H1 (cell line): ENCODE measurements around the gene BCAR3. TPM values are rescaled to one million over a fixed set of nuclear protein-coding genes. Genes with fewer than 3 reads are reported as not detected.

ENCODE experiments used
- ATF3 ChIP-seq: IDR thresholded peaks from 2 replicates; pipeline ENCODE4 v1.6.1; 2011; ENCODE audit warnings: low read depth, mild to moderate bottlenecking, low read length; ENCODE audit not compliant: insufficient read depth
- CEBPB ChIP-seq: IDR thresholded peaks from 2 replicates; pipeline ENCODE4 v1.6.1; 2012; ENCODE audit warnings: low read depth, low read length
- EP300 ChIP-seq, 2 experiments: IDR thresholded peaks; 1 replicate in 1 of 2; 2 replicates in 1 of 2; pipeline ENCODE4 v1.6.1; 2011 to 2012; ENCODE audit warnings: low read depth in 2 of 2, low read length in 2 of 2, mild to moderate bottlenecking in 2 of 2, borderline replicate concordance in 1 of 2, inconsistent platforms in 1 of 2, moderate library complexity in 1 of 2
- SRF ChIP-seq: IDR thresholded peaks from 2 replicates; pipeline ENCODE4 v1.6.1; 2011; ENCODE audit warnings: mild to moderate bottlenecking, low read depth, low read length, moderate library complexity
- polyA plus RNA-seq, 7 experiments: library from polyadenylated mRNA; depleted of rRNA in 3 of 7; stranded (reverse) in 5 of 7; unstranded in 2 of 7; fragments of >200 nt in 5 of 7; fragments of 200-250 nt in 2 of 7; gene quantifications; 1 replicate in 5 of 7; 2 replicates in 1 of 7; 4 replicates in 1 of 7; pipeline versions ENCODE4 v1.2.1 to v1.2.3, GENCODE V29; 2011 to 2013; ENCODE audit warnings: missing spikeins in 2 of 7, mixed read lengths in 2 of 7
- total RNA-seq: library from RNA; stranded (reverse); fragmentation: NEBNext Ultra II Directional; extraction: Animal tissue kit (Norgen Biotek cat#: 25700); gene quantifications from 2 replicates; pipeline ENCODE4 v1.2.1, GENCODE V29; 2021
- TF ChIP-seq, protein P1 (sequence below): fragments of 300-600 bp; sonication (generic); IDR thresholded peaks from 2 replicates; pipeline ENCODE4 v1.7.1; 2012; ENCODE audit warnings: low read length, moderate library complexity, mild to moderate bottlenecking, inconsistent platforms; ENCODE audit not compliant: insufficient replicate concordance

The BCAR3 gene
- total and polyA plus RNA-seq, 2 of the 8 experiments (the other 6 are each of a cell fraction or from before 2014, with no cell fraction given), result 5.6 to 9.2 TPM

DNA sequence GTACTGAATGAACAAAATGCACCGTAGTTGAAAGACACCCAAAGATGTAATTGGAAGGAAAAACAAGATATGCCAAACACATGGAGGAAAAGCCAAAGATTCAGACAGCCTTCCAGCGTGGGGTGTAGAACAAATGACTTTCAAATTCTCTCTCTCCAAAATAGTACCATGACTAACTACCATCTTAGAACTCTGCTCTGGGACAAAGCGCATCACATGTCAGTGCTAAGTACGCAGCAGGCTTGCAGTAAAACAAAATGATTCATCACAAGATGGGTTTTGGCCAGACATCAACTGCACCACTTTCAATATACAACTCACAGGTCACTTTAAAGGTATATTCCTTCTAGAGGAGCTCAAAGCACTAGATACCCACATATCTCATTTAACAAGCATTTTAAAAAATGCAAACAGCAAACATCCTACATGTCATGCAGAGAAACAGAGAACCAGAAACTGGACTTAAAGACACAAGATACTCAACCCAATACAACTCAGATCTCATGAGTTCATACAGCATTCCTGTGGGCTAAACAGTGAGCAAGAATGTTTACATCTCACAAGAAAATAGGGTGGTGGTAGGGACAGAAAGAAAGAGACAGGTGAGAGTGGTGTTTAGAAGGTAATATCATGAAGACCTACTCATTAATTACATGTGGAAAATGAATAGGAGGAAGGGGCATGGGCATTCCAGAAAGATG is 75.7 kb downstream of the BCAR3 start (continued):
- no peak for TF ChIP-seq ATF3
- TF ChIP-seq, protein P1, sequence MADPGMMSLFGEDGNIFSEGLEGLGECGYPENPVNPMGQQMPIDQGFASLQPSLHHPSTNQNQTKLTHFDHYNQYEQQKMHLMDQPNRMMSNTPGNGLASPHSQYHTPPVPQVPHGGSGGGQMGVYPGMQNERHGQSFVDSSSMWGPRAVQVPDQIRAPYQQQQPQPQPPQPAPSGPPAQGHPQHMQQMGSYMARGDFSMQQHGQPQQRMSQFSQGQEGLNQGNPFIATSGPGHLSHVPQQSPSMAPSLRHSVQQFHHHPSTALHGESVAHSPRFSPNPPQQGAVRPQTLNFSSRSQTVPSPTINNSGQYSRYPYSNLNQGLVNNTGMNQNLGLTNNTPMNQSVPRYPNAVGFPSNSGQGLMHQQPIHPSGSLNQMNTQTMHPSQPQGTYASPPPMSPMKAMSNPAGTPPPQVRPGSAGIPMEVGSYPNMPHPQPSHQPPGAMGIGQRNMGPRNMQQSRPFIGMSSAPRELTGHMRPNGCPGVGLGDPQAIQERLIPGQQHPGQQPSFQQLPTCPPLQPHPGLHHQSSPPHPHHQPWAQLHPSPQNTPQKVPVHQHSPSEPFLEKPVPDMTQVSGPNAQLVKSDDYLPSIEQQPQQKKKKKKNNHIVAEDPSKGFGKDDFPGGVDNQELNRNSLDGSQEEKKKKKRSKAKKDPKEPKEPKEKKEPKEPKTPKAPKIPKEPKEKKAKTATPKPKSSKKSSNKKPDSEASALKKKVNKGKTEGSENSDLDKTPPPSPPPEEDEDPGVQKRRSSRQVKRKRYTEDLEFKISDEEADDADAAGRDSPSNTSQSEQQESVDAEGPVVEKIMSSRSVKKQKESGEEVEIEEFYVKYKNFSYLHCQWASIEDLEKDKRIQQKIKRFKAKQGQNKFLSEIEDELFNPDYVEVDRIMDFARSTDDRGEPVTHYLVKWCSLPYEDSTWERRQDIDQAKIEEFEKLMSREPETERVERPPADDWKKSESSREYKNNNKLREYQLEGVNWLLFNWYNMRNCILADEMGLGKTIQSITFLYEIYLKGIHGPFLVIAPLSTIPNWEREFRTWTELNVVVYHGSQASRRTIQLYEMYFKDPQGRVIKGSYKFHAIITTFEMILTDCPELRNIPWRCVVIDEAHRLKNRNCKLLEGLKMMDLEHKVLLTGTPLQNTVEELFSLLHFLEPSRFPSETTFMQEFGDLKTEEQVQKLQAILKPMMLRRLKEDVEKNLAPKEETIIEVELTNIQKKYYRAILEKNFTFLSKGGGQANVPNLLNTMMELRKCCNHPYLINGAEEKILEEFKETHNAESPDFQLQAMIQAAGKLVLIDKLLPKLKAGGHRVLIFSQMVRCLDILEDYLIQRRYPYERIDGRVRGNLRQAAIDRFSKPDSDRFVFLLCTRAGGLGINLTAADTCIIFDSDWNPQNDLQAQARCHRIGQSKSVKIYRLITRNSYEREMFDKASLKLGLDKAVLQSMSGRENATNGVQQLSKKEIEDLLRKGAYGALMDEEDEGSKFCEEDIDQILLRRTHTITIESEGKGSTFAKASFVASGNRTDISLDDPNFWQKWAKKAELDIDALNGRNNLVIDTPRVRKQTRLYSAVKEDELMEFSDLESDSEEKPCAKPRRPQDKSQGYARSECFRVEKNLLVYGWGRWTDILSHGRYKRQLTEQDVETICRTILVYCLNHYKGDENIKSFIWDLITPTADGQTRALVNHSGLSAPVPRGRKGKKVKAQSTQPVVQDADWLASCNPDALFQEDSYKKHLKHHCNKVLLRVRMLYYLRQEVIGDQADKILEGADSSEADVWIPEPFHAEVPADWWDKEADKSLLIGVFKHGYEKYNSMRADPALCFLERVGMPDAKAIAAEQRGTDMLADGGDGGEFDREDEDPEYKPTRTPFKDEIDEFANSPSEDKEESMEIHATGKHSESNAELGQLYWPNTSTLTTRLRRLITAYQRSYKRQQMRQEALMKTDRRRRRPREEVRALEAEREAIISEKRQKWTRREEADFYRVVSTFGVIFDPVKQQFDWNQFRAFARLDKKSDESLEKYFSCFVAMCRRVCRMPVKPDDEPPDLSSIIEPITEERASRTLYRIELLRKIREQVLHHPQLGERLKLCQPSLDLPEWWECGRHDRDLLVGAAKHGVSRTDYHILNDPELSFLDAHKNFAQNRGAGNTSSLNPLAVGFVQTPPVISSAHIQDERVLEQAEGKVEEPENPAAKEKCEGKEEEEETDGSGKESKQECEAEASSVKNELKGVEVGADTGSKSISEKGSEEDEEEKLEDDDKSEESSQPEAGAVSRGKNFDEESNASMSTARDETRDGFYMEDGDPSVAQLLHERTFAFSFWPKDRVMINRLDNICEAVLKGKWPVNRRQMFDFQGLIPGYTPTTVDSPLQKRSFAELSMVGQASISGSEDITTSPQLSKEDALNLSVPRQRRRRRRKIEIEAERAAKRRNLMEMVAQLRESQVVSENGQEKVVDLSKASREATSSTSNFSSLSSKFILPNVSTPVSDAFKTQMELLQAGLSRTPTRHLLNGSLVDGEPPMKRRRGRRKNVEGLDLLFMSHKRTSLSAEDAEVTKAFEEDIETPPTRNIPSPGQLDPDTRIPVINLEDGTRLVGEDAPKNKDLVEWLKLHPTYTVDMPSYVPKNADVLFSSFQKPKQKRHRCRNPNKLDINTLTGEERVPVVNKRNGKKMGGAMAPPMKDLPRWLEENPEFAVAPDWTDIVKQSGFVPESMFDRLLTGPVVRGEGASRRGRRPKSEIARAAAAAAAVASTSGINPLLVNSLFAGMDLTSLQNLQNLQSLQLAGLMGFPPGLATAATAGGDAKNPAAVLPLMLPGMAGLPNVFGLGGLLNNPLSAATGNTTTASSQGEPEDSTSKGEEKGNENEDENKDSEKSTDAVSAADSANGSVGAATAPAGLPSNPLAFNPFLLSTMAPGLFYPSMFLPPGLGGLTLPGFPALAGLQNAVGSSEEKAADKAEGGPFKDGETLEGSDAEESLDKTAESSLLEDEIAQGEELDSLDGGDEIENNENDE, result no peak
- TF ChIP-seq CEBPB, result no peak
- no peak for TF ChIP-seq EP300 (IDR thresholded peaks at IDR 0.05; ENCODE audit: borderline replicate concordance in 1 of 2, low read depth in 2 of 2, low read length in 2 of 2)
- no peak for TF ChIP-seq SRF
